ENCODE data around the gene FEZ2. TPM values are rescaled to one million over a fixed set of nuclear protein-coding genes. Genes with fewer than 3 reads are reported as not detected.

FEZ2 gene
- total and polyA plus RNA-seq, 9 of the 15 experiments (the other 6 are each of a cell fraction or from before 2014, with no cell fraction given): 9.9 to 35.5 (median 20.1) TPM

- Histone ChIP-seq H3K36me3 (ENCODE audit: control insufficient read depth, insufficient read depth, low read length) (no peaks in the 10 kb centered on the region), H3K9ac (ENCODE audit: insufficient read depth in 1 of 2, low read depth in 2 of 2, low read length in 2 of 2) (no peak overlapping the region), H3K4me1 (replicated peaks in 1 of 2; ENCODE audit: control insufficient read depth in 2 of 2, insufficient read depth in 2 of 2, low read length in 2 of 2) (peaks cover 7 to 18% of the 10 kb centered on the region in 2 experiments; a peak in 4 of 5 replicates), H3K4me2 (ENCODE audit: insufficient read depth, low read length) (no peak overlapping the region), H3K27me3 (ENCODE audit: control insufficient read depth in 2 of 2, insufficient read depth in 2 of 2, low read length in 2 of 2) (peaks cover 0 to 4% of the 10 kb centered on the region in 2 experiments; a peak in 1 of 5 replicates), H3K4me3 (no peak overlapping the region), H3K79me2 (ENCODE audit: control insufficient read depth, insufficient read depth, low read length) (no peaks in the 10 kb centered on the region), H3K9me1 (ENCODE audit: control insufficient read depth, insufficient read depth, low read length) (no peaks in the 10 kb centered on the region), H3K9me3 (replicated peaks; ENCODE audit: control insufficient read depth, insufficient read depth, low read depth, low read length) (no peaks in the 10 kb centered on the region), H4K20me1 (replicated peaks; ENCODE audit: control insufficient read depth, insufficient read depth, low read length) (no peaks in the 10 kb centered on the region), H2AFZ (ENCODE audit: low read depth, low read length) (no peak overlapping the region), H3K27ac (ENCODE audit: extremely low read depth, low read depth, low read length) (no peak overlapping the region)
- ChIA-PET CTCF (ENCODE audit: low intra/inter-chr PET ratio) (no interaction called here), POLR2A (interaction anchor here (0.9 kb wide), 1 partner anchor 22 kb away, joined by 3 read pairs; no protein-coding TSS in a partner anchor)
- no peak for ATAC-seq
- intact Hi-C loops (cut with micrococcal nuclease): no loop called here
- 50% methylated on average over 11 of the region's 11 CpGs for WGBS (ENCODE audit: insufficient coverage, low coverage, missing lambda C conversion rate)
- no peak for FAIRE-seq
- in situ Hi-C loops (cut with MboI): no loop called here
- BruUV-seq (replicated peaks): no TSS peak
- no peak for DNase-seq (ENCODE audit: extremely low read depth in 1 of 4, low spot score in 3 of 4)
- TF ChIP-seq ZNF696 (CRISPR knock-in tag; conservative IDR thresholded peaks at IDR 0.05): no peak
- peak; percentile 51 for TF ChIP-seq C11orf30 (IDR thresholded peaks at IDR 0.05; ENCODE audit: low read depth)
- TF ChIP-seq, protein P1, sequence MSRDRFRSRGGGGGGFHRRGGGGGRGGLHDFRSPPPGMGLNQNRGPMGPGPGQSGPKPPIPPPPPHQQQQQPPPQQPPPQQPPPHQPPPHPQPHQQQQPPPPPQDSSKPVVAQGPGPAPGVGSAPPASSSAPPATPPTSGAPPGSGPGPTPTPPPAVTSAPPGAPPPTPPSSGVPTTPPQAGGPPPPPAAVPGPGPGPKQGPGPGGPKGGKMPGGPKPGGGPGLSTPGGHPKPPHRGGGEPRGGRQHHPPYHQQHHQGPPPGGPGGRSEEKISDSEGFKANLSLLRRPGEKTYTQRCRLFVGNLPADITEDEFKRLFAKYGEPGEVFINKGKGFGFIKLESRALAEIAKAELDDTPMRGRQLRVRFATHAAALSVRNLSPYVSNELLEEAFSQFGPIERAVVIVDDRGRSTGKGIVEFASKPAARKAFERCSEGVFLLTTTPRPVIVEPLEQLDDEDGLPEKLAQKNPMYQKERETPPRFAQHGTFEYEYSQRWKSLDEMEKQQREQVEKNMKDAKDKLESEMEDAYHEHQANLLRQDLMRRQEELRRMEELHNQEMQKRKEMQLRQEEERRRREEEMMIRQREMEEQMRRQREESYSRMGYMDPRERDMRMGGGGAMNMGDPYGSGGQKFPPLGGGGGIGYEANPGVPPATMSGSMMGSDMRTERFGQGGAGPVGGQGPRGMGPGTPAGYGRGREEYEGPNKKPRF (IDR thresholded peaks at IDR 0.05; ENCODE audit: low read depth, low read length): no peak
- TF ChIP-seq PYGO2 (tag; IDR thresholded peaks at IDR 0.05): no peak
- TF ChIP-seq ZNF239 (CRISPR knock-in tag; IDR thresholded peaks at IDR 0.05): no peak
- no peak for TF ChIP-seq ZNF134 (CRISPR knock-in tag; conservative IDR thresholded peaks at IDR 0.05)
- peak; percentile 74 for TF ChIP-seq MAFF (IDR thresholded peaks at IDR 0.05; ENCODE audit: low read length)
- TF ChIP-seq, protein P2, sequence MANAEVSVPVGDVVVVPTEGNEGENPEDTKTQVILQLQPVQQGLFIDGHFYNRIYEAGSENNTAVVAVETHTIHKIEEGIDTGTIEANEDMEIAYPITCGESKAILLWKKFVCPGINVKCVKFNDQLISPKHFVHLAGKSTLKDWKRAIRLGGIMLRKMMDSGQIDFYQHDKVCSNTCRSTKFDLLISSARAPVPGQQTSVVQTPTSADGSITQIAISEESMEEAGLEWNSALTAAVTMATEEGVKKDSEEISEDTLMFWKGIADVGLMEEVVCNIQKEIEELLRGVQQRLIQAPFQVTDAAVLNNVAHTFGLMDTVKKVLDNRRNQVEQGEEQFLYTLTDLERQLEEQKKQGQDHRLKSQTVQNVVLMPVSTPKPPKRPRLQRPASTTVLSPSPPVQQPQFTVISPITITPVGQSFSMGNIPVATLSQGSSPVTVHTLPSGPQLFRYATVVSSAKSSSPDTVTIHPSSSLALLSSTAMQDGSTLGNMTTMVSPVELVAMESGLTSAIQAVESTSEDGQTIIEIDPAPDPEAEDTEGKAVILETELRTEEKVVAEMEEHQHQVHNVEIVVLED (CRISPR knock-in tag; IDR thresholded peaks at IDR 0.05): no peak
- no peak for TF ChIP-seq ZNF124 (CRISPR knock-in tag; IDR thresholded peaks at IDR 0.05)
- TF ChIP-seq TARDBP (IDR thresholded peaks at IDR 0.05): no peak
- no peak for TF ChIP-seq BRD9 (IDR thresholded peaks at IDR 0.05; ENCODE audit: low read depth, partially characterized antibody)
- TF ChIP-seq ZNF133 (CRISPR knock-in tag; IDR thresholded peaks at IDR 0.05): no peak
- TF ChIP-seq ZFPM2 (CRISPR knock-in tag; IDR thresholded peaks at IDR 0.05): no peak
- TF ChIP-seq WHSC1 (IDR thresholded peaks at IDR 0.05; ENCODE audit: low read length): no peak
- no peak for TF ChIP-seq ZKSCAN1 (IDR thresholded peaks at IDR 0.05; ENCODE audit: low read depth, low read length)
- TF ChIP-seq ZNF316 (IDR thresholded peaks at IDR 0.05): peak; percentile 65
- TF ChIP-seq CBX3 (IDR thresholded peaks at IDR 0.05; ENCODE audit: borderline replicate concordance in 1 of 2, low read length in 2 of 2): no peak
- no peak for TF ChIP-seq BRF1 (IDR thresholded peaks at IDR 0.05; ENCODE audit: borderline replicate concordance, extremely low read depth, insufficient read length)
- TF ChIP-seq ZNF586 (CRISPR knock-in tag; conservative IDR thresholded peaks at IDR 0.05): no peak
- TF ChIP-seq NFRKB (IDR thresholded peaks at IDR 0.05; ENCODE audit: low read depth): no peak
- no peak for TF ChIP-seq RFX7 (CRISPR knock-in tag; IDR thresholded peaks at IDR 0.05)
Measured at GRCh38 chr2:36540986-36541754, 56.8 kb downstream of the FEZ2 start.

All from K562 (cell line).